Measurements from ENCODE around the gene DMWD. TPM values are rescaled to one million over a fixed set of nuclear protein-coding genes. Genes with fewer than 3 reads are reported as not detected.

DMWD gene
- total RNA-seq, 2 experiments from 2014 or later, result 28.6 to 31.5 TPM

DNA sequence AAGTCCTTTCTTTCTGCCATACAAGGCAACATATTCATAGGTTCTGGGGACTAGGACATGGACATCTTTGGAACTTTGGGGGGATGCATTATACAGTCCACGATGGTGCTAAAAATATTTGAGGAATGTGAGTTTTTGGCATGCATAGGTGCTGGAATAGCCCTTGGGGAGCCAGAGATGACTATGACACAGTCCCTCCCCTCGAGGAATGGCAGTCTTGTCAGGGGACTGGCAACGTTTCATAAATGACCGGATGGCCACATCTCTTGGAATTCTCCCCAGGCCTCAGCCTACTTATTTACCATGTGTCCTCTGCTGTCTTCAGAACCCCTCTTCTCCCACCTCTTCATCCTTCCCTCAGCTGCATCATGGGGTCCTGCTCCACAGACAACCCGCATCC, 45.8 kb downstream of the DMWD start:
- TF ChIP-seq, protein P1, sequence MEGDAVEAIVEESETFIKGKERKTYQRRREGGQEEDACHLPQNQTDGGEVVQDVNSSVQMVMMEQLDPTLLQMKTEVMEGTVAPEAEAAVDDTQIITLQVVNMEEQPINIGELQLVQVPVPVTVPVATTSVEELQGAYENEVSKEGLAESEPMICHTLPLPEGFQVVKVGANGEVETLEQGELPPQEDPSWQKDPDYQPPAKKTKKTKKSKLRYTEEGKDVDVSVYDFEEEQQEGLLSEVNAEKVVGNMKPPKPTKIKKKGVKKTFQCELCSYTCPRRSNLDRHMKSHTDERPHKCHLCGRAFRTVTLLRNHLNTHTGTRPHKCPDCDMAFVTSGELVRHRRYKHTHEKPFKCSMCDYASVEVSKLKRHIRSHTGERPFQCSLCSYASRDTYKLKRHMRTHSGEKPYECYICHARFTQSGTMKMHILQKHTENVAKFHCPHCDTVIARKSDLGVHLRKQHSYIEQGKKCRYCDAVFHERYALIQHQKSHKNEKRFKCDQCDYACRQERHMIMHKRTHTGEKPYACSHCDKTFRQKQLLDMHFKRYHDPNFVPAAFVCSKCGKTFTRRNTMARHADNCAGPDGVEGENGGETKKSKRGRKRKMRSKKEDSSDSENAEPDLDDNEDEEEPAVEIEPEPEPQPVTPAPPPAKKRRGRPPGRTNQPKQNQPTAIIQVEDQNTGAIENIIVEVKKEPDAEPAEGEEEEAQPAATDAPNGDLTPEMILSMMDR (IDR thresholded peaks at IDR 0.05), result no peak
- ChIA-PET CTCF (no interaction called here), POLR2A (no interaction called here)
- intact Hi-C loops (cut with DNase I, micrococcal nuclease), result no loop called here
- H3K4me1 Mint-ChIP-seq (ENCODE audit: low read depth), result no peaks in the 10 kb centered on the region
- no peak overlapping the region for H3K4me3 ChIP-seq (ENCODE audit: low read length)
- no peaks in the 10 kb centered on the region for H3K36me3 ChIP-seq (ENCODE audit: insufficient read depth, low read length)
- H3K4me3 Mint-ChIP-seq, result no peak overlapping the region
- H3K27me3 Mint-ChIP-seq, result peaks cover 16% of the 10 kb centered on the region
- H3K9me3 ChIP-seq (ENCODE audit: control insufficient read depth in 1 of 2, insufficient read depth in 1 of 2, low read length in 2 of 2), result no peaks in the 10 kb centered on the region
- H3K27me3 ChIP-seq (ENCODE audit: control insufficient read depth in 1 of 2, insufficient read depth in 2 of 2, low read length in 2 of 2), result peaks cover 0 to 5% of the 10 kb centered on the region in 2 experiments
- no peaks in the 10 kb centered on the region for H3K36me3 Mint-ChIP-seq (ENCODE audit: low read depth)
- no peak overlapping the region for H3K27ac ChIP-seq (ENCODE audit: low read depth in 1 of 2, low read length in 2 of 2)
- DNase-seq, result no peak
- no peaks in the 10 kb centered on the region for H3K4me1 ChIP-seq (ENCODE audit: insufficient read depth, low read length)
- no peaks in the 10 kb centered on the region for H3K9me3 Mint-ChIP-seq
- ATAC-seq (ENCODE audit: poor library complexity), result no peak
- no peak overlapping the region for H3K27ac Mint-ChIP-seq

DNA sequence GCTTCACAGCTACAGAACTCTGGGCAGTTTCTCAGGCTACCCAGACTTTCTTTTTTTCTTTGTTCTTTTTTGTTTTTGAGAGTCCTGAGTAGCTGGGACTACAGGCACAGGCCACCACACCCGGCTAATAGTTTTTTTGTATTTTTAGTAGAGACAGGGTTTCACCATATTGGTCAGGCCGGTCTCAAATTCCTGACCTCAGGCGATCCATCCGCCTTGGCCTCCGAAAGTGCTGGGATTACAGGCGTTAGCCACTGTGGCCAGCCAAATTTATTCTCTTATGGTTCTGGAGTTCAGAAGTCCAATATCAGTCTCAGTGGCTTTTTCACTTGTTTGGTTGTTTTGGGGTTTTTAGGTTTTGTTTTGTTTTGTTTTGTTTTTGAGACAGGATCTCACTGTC, 47.0 kb downstream of the DMWD start:
- Histone ChIP-seq H3K27ac (ENCODE audit: low read depth in 1 of 2, low read length in 2 of 2) (no peak overlapping the region), H3K27me3 (ENCODE audit: control insufficient read depth in 1 of 2, insufficient read depth in 2 of 2, low read length in 2 of 2) (peaks cover 0 to 5% of the 10 kb centered on the region in 2 experiments), H3K36me3 (ENCODE audit: insufficient read depth, low read length) (no peaks in the 10 kb centered on the region), H3K9me3 (ENCODE audit: control insufficient read depth in 1 of 2, insufficient read depth in 1 of 2, low read length in 2 of 2) (no peaks in the 10 kb centered on the region), H3K4me3 (ENCODE audit: low read length) (no peak overlapping the region), H3K4me1 (ENCODE audit: insufficient read depth, low read length) (no peaks in the 10 kb centered on the region)
- Mint-ChIP-seq H3K27ac (no peak overlapping the region), H3K9me3 (no peaks in the 10 kb centered on the region), H3K36me3 (ENCODE audit: low read depth) (no peaks in the 10 kb centered on the region), H3K4me1 (ENCODE audit: low read depth) (no peaks in the 10 kb centered on the region), H3K4me3 (no peak overlapping the region), H3K27me3 (peaks cover 16% of the 10 kb centered on the region)
- CTCF ChIA-PET, result no interaction called here
- no peak for DNase-seq
- TF ChIP-seq, protein P1 (IDR thresholded peaks at IDR 0.05), result no peak
- intact Hi-C loops (cut with DNase I, micrococcal nuclease), result no loop called here
- ATAC-seq (ENCODE audit: poor library complexity), result no peak
- POLR2A ChIA-PET, result no interaction called here

DNA sequence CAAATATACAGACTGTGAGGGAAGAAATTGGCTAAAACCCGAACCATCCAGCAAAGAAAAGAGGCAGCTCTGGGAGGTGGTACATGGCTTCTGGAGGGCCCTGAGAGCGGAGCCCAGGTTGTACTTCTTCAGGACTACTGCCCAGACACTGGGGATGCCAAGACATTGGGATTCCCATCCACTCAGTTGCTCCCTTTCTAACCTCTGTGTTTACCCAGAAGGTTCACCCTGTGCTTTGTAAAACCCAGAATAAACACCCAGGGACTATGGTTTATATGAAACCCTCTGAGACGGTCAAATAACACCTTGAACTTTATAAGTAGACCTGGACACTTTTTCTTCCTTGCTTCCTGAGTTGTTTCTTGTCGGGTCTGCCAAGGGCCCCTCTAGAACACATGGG, 49.7 kb downstream of the DMWD start:
- Histone ChIP-seq H3K4me1 (ENCODE audit: insufficient read depth, low read length) (no peaks in the 10 kb centered on the region), H3K36me3 (ENCODE audit: insufficient read depth, low read length) (no peaks in the 10 kb centered on the region), H3K27ac (ENCODE audit: low read depth in 1 of 2, low read length in 2 of 2) (no peak overlapping the region), H3K9me3 (ENCODE audit: control insufficient read depth in 1 of 2, insufficient read depth in 1 of 2, low read length in 2 of 2) (no peaks in the 10 kb centered on the region), H3K4me3 (ENCODE audit: low read length) (no peak overlapping the region), H3K27me3 (ENCODE audit: control insufficient read depth in 1 of 2, insufficient read depth in 2 of 2, low read length in 2 of 2) (peaks cover 0 to 5% of the 10 kb centered on the region in 2 experiments)
- peaks cover 19% of the 10 kb centered on the region for H3K27me3 Mint-ChIP-seq
- intact Hi-C loops (cut with DNase I, micrococcal nuclease), result no loop called here
- no peaks in the 10 kb centered on the region for H3K9me3 Mint-ChIP-seq
- no peaks in the 10 kb centered on the region for H3K36me3 Mint-ChIP-seq (ENCODE audit: low read depth)
- H3K27ac Mint-ChIP-seq, result no peak overlapping the region
- ATAC-seq (ENCODE audit: poor library complexity), result no peak
- no peaks in the 10 kb centered on the region for H3K4me1 Mint-ChIP-seq (ENCODE audit: low read depth)
- ChIA-PET CTCF (no interaction called here), POLR2A (no interaction called here)
- TF ChIP-seq, protein P1 (IDR thresholded peaks at IDR 0.05), result no peak
- no peak overlapping the region for H3K4me3 Mint-ChIP-seq
- DNase-seq, result no peak
